Measurements from ENCODE around the gene MAP7.
"Not testable (repeated sequence)": the region's sequence is repeated elsewhere in the genome, so short reads cannot be mapped to it uniquely, and the experiment has no call there.

- TF ChIP-seq, protein P1, sequence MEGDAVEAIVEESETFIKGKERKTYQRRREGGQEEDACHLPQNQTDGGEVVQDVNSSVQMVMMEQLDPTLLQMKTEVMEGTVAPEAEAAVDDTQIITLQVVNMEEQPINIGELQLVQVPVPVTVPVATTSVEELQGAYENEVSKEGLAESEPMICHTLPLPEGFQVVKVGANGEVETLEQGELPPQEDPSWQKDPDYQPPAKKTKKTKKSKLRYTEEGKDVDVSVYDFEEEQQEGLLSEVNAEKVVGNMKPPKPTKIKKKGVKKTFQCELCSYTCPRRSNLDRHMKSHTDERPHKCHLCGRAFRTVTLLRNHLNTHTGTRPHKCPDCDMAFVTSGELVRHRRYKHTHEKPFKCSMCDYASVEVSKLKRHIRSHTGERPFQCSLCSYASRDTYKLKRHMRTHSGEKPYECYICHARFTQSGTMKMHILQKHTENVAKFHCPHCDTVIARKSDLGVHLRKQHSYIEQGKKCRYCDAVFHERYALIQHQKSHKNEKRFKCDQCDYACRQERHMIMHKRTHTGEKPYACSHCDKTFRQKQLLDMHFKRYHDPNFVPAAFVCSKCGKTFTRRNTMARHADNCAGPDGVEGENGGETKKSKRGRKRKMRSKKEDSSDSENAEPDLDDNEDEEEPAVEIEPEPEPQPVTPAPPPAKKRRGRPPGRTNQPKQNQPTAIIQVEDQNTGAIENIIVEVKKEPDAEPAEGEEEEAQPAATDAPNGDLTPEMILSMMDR (IDR thresholded peaks at IDR 0.05): not testable (repeated sequence)
- TF ChIP-seq POLR2AphosphoS5 (IDR thresholded peaks at IDR 0.05): not testable (repeated sequence)
Measured at GRCh38 chr6:136590846-136591245, 40.6 kb upstream of the MAP7 start.
